ENCODE results near the gene DSE. TPM values are rescaled to one million over a fixed set of nuclear protein-coding genes. Genes with fewer than 3 reads are reported as not detected.

DSE gene
- total RNA-seq, 4 donors from 2014 or later = 29.0 to 50.4 (median 38.7) TPM

GRCh38 chr6:116408491-116408890, 37.7 kb downstream of the DSE start:
- WGBS, 2 donors = 88 to 92% methylated on average over 4 of the region's 4 CpGs
- DNase-seq (ENCODE audit: low spot score in 2 of 2) = no peak
- TF ChIP-seq CTCF (IDR thresholded peaks at IDR 0.05) = no peak
- no peak for TF ChIP-seq POLR2A (IDR thresholded peaks at IDR 0.05)
- intact Hi-C loops (cut with DNase I; ENCODE audit: low total_unique reads) = no loop called here
- no peak overlapping the region for H3K4me3 ChIP-seq (ENCODE audit: low read depth, poor library complexity, severe bottlenecking)

GRCh38 chr6:116409756-116410155, 39.0 kb downstream of the DSE start:
- DNase-seq (ENCODE audit: low spot score in 2 of 2) = no peak
- TF ChIP-seq CTCF (IDR thresholded peaks at IDR 0.05) (no peak), POLR2A (IDR thresholded peaks at IDR 0.05) (no peak)
- no peak overlapping the region for H3K4me3 ChIP-seq (ENCODE audit: low read depth, poor library complexity, severe bottlenecking)
- 87% methylated on average over 3 of the region's 3 CpGs for WGBS, 2 donors
- intact Hi-C loops (cut with DNase I; ENCODE audit: low total_unique reads) = no loop called here

GRCh38 chr6:116411284-116411623, 40.5 kb downstream of the DSE start:
- H3K4me3 ChIP-seq (ENCODE audit: low read depth, poor library complexity, severe bottlenecking) = no peak overlapping the region
- intact Hi-C loops (cut with DNase I; ENCODE audit: low total_unique reads) = no loop called here
- WGBS, 2 donors = 3 to 4% methylated on average over 4 of the region's 4 CpGs
- TF ChIP-seq CTCF (IDR thresholded peaks at IDR 0.05) = no peak
- no peak for TF ChIP-seq POLR2A (IDR thresholded peaks at IDR 0.05)
- DNase-seq (ENCODE audit: low spot score in 2 of 2) = no peak

- no peak for DNase-seq (ENCODE audit: low spot score in 2 of 2)
- intact Hi-C loops (cut with DNase I; ENCODE audit: low total_unique reads) = no loop called here
- H3K4me3 ChIP-seq (ENCODE audit: low read depth, poor library complexity, severe bottlenecking) = no peak overlapping the region
- no peak for TF ChIP-seq CTCF (IDR thresholded peaks at IDR 0.05)
- TF ChIP-seq POLR2A (IDR thresholded peaks at IDR 0.05) = no peak
Observed at GRCh38 chr6:116412270-116412669, 41.5 kb downstream of the DSE start.

GRCh38 chr6:116413357-116413756, 42.6 kb downstream of the DSE start:
- no peak for DNase-seq (ENCODE audit: low spot score in 2 of 2)
- intact Hi-C loops (cut with DNase I; ENCODE audit: low total_unique reads) = no loop called here
- TF ChIP-seq POLR2A (IDR thresholded peaks at IDR 0.05) = no peak
- TF ChIP-seq CTCF (IDR thresholded peaks at IDR 0.05) = no peak
- no peak overlapping the region for H3K4me3 ChIP-seq (ENCODE audit: low read depth, poor library complexity, severe bottlenecking)
- 63 to 80% methylated on average over 1 of the region's 1 CpG for whole genome bisulfite sequencing, 2 donors

- no peak overlapping the region for H3K4me3 ChIP-seq (ENCODE audit: low read depth, poor library complexity, severe bottlenecking)
- TF ChIP-seq POLR2A (IDR thresholded peaks at IDR 0.05) (no peak), CTCF (IDR thresholded peaks at IDR 0.05) (no peak)
- WGBS, 2 donors = 91 to 93% methylated on average over 3 of the region's 3 CpGs
- intact Hi-C loops (cut with DNase I; ENCODE audit: low total_unique reads) = no loop called here
- no peak for DNase-seq (ENCODE audit: low spot score in 2 of 2)
Observed at GRCh38 chr6:116417661-116418060, 46.9 kb downstream of the DSE start.
